ENCODE data around the gene ZBBX. TPM values are rescaled to one million over a fixed set of nuclear protein-coding genes. Genes with fewer than 3 reads are reported as not detected.
"Not testable (repeated sequence)": the region's sequence is repeated elsewhere in the genome, so short reads cannot be mapped to it uniquely, and the experiment has no call there.

Gene ZBBX, protein sequence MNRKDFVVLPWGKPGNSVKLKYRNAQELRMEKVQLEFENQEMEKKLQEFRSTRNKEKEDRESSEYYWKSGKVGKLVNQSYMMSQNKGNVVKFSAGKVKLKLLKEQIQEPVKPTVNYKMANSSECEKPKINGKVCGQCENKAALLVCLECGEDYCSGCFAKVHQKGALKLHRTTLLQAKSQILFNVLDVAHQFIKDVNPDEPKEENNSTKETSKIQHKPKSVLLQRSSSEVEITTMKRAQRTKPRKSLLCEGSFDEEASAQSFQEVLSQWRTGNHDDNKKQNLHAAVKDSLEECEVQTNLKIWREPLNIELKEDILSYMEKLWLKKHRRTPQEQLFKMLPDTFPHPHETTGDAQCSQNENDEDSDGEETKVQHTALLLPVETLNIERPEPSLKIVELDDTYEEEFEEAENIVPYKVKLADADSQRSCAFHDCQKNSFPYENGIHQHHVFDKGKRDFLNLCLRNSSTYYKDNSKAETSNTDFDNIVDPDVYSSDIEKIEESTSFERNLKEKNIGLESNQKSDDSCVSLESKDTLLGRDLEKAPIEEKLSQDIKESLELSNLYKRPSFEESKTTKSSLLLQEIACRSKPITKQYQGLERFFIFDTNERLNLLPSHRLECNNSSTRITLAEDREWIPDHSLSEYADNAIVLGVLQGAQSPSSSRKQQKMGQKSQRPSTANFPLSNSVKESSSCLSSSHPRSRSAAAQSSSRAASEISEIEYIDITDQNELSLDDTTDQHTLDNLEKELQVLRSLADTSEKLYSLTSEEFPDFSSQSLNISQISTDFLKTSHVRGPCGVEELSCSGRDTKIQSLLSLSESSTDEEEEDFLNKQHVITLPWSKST
- 2.7 TPM in 2 replicates for polyA plus RNA-seq
- polyA minus RNA-seq: 5.2 and 5.6 TPM in 2 replicates

DNA sequence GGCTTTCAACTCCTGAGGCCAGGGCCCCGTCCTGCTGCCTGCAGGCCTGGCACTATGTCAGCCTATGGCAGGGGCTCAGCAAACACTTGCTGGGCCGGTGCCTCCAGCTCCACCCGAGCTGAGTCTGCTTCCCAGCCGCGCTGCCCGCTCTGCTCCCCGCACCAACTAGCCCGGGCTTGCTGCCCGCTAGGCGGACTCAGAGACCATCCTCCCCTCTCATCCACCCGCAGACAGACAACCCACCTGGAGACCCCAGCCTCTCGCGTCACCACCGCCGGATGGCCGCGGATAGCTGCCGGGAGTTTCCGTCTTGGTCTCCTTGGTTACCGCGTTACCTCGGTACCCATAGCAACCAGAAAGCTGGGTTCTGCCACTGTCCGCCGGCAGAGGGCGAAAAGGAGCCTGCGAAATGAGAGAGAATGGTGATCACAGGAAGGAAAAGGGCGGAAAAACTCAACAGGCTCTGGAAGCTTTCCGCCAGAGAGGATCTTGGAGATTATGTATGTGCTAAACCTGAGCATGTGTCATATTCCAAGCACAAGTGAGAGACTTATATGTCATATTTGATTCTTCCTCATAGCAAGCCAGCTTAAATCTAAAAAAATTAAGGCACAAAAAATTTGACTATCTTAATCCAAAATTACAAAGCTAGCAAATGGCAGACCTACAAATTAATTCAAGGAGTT, at the start of gene ZBBX:
Gene ZBBX (minus strand): TSS at position 294 of the 686 bp plus-strand sequence. CDS start 7,396 bp downstream, outside the sequence.
- H3K4me3 ChIP-seq (ENCODE audit: low read length): peak within 1 kb of the TSS; percentile 76
- peak within 1 kb of the TSS; percentile 40 for H2AFZ ChIP-seq (ENCODE audit: low read depth, low read length)
- H3K4me2 ChIP-seq (ENCODE audit: low read length): peak within 1 kb of the TSS; percentile 40
- H3K9me2 ChIP-seq (ENCODE audit: insufficient read depth, low read length): no peaks in the 10 kb centered on the region
- no peaks in the 10 kb centered on the region for H3K36me3 ChIP-seq (ENCODE audit: insufficient read depth, low read length)
- no peaks in the 10 kb centered on the region for H3K27me3 ChIP-seq (ENCODE audit: insufficient read depth, low read depth, low read length)
- no peaks in the 10 kb centered on the region for H3F3A ChIP-seq (ENCODE audit: insufficient read depth, low read length, poor library complexity, severe bottlenecking)
- TF ChIP-seq MXI1 (conservative IDR thresholded peaks at IDR 0.05; ENCODE audit: poor library complexity, severe bottlenecking): peak; percentile 95
- TF ChIP-seq SMC3 (conservative IDR thresholded peaks at IDR 0.05; ENCODE audit: poor library complexity): peak; percentile 97
- no peak for TF ChIP-seq EZH2 (IDR thresholded peaks at IDR 0.05; ENCODE audit: borderline replicate concordance, insufficient read depth, low read length, poor library complexity, severe bottlenecking)
- peak; percentile 38 for TF ChIP-seq TAF1 (IDR thresholded peaks at IDR 0.05; ENCODE audit: low read depth)
- peak; percentile 52 for TF ChIP-seq REST (IDR thresholded peaks at IDR 0.05; ENCODE audit: borderline replicate concordance)
- TF ChIP-seq EP300 (conservative IDR thresholded peaks at IDR 0.05; ENCODE audit: poor library complexity, severe bottlenecking): peak; percentile 68
- TF ChIP-seq POLR2AphosphoS5 (IDR thresholded peaks at IDR 0.05): peak; percentile 42
- peak; percentile 91 for TF ChIP-seq RAD21 (conservative IDR thresholded peaks at IDR 0.05)
- TF ChIP-seq, protein P1, sequence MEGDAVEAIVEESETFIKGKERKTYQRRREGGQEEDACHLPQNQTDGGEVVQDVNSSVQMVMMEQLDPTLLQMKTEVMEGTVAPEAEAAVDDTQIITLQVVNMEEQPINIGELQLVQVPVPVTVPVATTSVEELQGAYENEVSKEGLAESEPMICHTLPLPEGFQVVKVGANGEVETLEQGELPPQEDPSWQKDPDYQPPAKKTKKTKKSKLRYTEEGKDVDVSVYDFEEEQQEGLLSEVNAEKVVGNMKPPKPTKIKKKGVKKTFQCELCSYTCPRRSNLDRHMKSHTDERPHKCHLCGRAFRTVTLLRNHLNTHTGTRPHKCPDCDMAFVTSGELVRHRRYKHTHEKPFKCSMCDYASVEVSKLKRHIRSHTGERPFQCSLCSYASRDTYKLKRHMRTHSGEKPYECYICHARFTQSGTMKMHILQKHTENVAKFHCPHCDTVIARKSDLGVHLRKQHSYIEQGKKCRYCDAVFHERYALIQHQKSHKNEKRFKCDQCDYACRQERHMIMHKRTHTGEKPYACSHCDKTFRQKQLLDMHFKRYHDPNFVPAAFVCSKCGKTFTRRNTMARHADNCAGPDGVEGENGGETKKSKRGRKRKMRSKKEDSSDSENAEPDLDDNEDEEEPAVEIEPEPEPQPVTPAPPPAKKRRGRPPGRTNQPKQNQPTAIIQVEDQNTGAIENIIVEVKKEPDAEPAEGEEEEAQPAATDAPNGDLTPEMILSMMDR (IDR thresholded peaks at IDR 0.05; ENCODE audit: poor library complexity, severe bottlenecking): peak; percentile 99
- peak within 1 kb of the TSS; percentile 54 for H3K9ac ChIP-seq (ENCODE audit: low read length)
- no peaks in the 10 kb centered on the region for H3K79me2 ChIP-seq (replicated peaks; ENCODE audit: insufficient read depth, low read length)
- no peak within 1 kb of the TSS for H3K27ac ChIP-seq (ENCODE audit: low read length)
- no peaks in the 10 kb centered on the region for H3K9me3 ChIP-seq (ENCODE audit: low read length)
- no peaks in the 10 kb centered on the region for H4K20me1 ChIP-seq (ENCODE audit: insufficient read depth)

DNA sequence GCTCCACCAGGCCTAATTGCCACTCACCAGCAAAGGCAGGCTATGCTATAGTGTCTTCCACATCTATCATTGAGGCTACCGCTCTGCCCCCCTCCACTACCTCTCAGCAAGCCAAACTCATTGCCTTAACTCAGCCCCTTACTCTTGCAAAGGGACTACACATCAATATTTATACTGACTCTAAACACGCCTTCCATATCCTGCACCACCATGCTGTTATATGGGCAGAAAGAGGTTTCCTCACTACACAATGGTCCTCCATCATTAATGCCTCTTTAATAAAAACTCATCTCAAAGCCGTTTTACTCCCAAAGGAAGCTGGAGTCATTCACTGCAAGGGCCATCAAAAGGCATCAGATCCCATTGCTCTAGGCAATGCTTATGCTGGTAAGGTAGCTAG, 46.9 kb upstream of the ZBBX start:
- not testable (repeated sequence) for H4K20me1 ChIP-seq (ENCODE audit: insufficient read depth); H3F3A ChIP-seq (ENCODE audit: insufficient read depth, low read length, poor library complexity, severe bottlenecking); H2AFZ ChIP-seq (ENCODE audit: low read depth, low read length); H3K27ac ChIP-seq (ENCODE audit: low read length); H3K79me2 ChIP-seq (replicated peaks; ENCODE audit: insufficient read depth, low read length); H3K9me3 ChIP-seq (ENCODE audit: low read length); H3K4me2 ChIP-seq (ENCODE audit: low read length); H3K9ac ChIP-seq (ENCODE audit: low read length); H3K36me3 ChIP-seq (ENCODE audit: insufficient read depth, low read length); H3K9me2 ChIP-seq (ENCODE audit: insufficient read depth, low read length); H3K4me3 ChIP-seq (ENCODE audit: low read length); H3K27me3 ChIP-seq (ENCODE audit: insufficient read depth, low read depth, low read length)

DNA sequence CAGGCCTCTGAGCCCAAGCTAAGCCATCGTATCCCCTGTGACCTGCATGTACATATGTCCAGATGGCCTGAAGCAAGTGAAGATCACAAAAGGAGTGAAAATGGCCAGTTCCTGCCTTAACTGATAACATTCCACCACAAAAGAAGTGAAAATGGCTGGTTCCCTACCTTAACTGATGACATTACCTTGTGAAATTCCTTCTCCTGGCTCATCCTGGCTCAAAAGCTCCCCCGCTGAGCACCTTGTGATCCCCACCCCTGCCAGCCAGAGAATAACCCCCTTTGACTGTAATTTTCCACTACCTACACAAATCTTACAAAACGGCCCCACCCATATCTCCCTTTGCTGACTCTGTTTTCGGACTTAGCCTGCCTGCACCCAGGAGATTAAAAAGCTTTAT, 42.3 kb upstream of the ZBBX start:
- not testable (repeated sequence) for H3K9me3 ChIP-seq (ENCODE audit: low read length); H3K9ac ChIP-seq (ENCODE audit: low read length); H3K79me2 ChIP-seq (replicated peaks; ENCODE audit: insufficient read depth, low read length); H3K27me3 ChIP-seq (ENCODE audit: insufficient read depth, low read depth, low read length); H3K27ac ChIP-seq (ENCODE audit: low read length); H4K20me1 ChIP-seq (ENCODE audit: insufficient read depth); H3K4me2 ChIP-seq (ENCODE audit: low read length); H2AFZ ChIP-seq (ENCODE audit: low read depth, low read length); H3F3A ChIP-seq (ENCODE audit: insufficient read depth, low read length, poor library complexity, severe bottlenecking); H3K4me3 ChIP-seq (ENCODE audit: low read length); H3K36me3 ChIP-seq (ENCODE audit: insufficient read depth, low read length); H3K9me2 ChIP-seq (ENCODE audit: insufficient read depth, low read length)
